Panc1 (cell line): Measurements from ENCODE around the gene MTA3. TPM values are rescaled to one million over a fixed set of nuclear protein-coding genes. Genes with fewer than 3 reads are reported as not detected.

Experiments used
- ATAC-seq: fragments of 200-7000 bp; cut with Tn5 transposase; 2 replicates; pipeline ENCODE4 v1.9.1; 2020; ENCODE audit warnings: mild to moderate bottlenecking, moderate library complexity
- BruUV-seq: library from RNA; stranded (reverse); fragments of 400-500 nt; replicated peaks from 2 replicates; lab custom pipeline; 2021; lab: Mats Ljungman, UMichigan
- CTCF ChIA-PET: fragments of 300-600 bp; sonication (Branson Sonifier 250); formaldehyde crosslinking; loops from one replicate; lab custom pipeline; 2022; ENCODE audit warnings: antibody characterized with exemption; lab: Charles Lee
- POLR2A ChIA-PET: fragments of 300-600 bp; sonication (Branson Sonifier 250); formaldehyde crosslinking; loops from one replicate; lab custom pipeline; 2022; ENCODE audit warnings: antibody characterized with exemption; lab: Charles Lee
- DNase-seq: peaks from one replicate; pipeline ENCODE4 v3.0.0-alpha.2; 2010; ENCODE audit warnings: low read depth, low spot score
- H3K27ac ChIP-seq: 2 replicates; pipeline ENCODE4 v1.5.1; 2011; ENCODE audit warnings: mild to moderate bottlenecking, low read length, inconsistent platforms
- H3K27me3 ChIP-seq: fragments of 200-500 bp; sonication (Bioruptor generic); 2 replicates; pipeline ENCODE4 v1.6.0; 2014; ENCODE audit warnings: low read length, inconsistent platforms; ENCODE audit not compliant: control insufficient read depth, insufficient read depth
- H3K36me3 ChIP-seq: fragments of 200-500 bp; sonication (Bioruptor generic); 2 replicates; pipeline ENCODE4 v1.5.1; 2014; ENCODE audit warnings: inconsistent platforms, mild to moderate bottlenecking, low read length, moderate library complexity; ENCODE audit not compliant: control insufficient read depth, insufficient read depth
- H3K4me1 ChIP-seq: 2 replicates; pipeline ENCODE4 v1.5.1; 2011; ENCODE audit warnings: inconsistent platforms, mild to moderate bottlenecking, low read length, moderate library complexity; ENCODE audit not compliant: control insufficient read depth, insufficient read depth
- H3K4me3 ChIP-seq, 2 experiments: 2 replicates each; pipeline ENCODE4 v1.5.1; 2011 to 2012; ENCODE audit warnings: low read depth in 2 of 2, low read length in 2 of 2, mild to moderate bottlenecking in 2 of 2, inconsistent platforms in 1 of 2, moderate library complexity in 1 of 2
- H3K9me3 ChIP-seq: fragments of 200-500 bp; sonication (Bioruptor generic); 2 replicates; pipeline ENCODE4 v1.5.1; 2014; ENCODE audit warnings: low read depth, mild to moderate bottlenecking, inconsistent platforms, low read length, moderate library complexity; ENCODE audit not compliant: control insufficient read depth, insufficient read depth
- CTCF ChIP-seq: fragments of 450-650 bp; IDR thresholded peaks from 2 replicates; pipeline ENCODE4 v1.5.1; 2017; ENCODE audit warnings: mild to moderate bottlenecking
- POLR2AphosphoS5 ChIP-seq: IDR thresholded peaks from 2 replicates; pipeline ENCODE4 v1.6.1; 2012; ENCODE audit warnings: mild to moderate bottlenecking, low read depth, low read length, moderate library complexity
- REST ChIP-seq, 2 experiments: IDR thresholded peaks; 2 replicates each; pipeline ENCODE4 v1.6.1; 2011 to 2012; ENCODE audit warnings: low read depth in 2 of 2, control low read depth in 1 of 2, low read length in 1 of 2, mild to moderate bottlenecking in 1 of 2, moderate library complexity in 1 of 2; ENCODE audit not compliant: insufficient read depth in 1 of 2
- SIN3A ChIP-seq: IDR thresholded peaks from 2 replicates; pipeline ENCODE4 v1.6.1; 2012; ENCODE audit warnings: low read depth, mild to moderate bottlenecking, low read length, moderate library complexity, borderline replicate concordance; ENCODE audit not compliant: insufficient read depth
- TCF7L2 ChIP-seq: IDR thresholded peaks from 2 replicates; pipeline ENCODE4 v1.6.1; 2011; ENCODE audit warnings: mild to moderate bottlenecking, low read depth, low read length, inconsistent platforms
- in situ Hi-C: cut with HindIII; loops from 2 replicates; pipeline ENCODE4 v1.10.0; 2016; ENCODE audit warnings: low sequenced_read_pairs, low pct_unique_long_range_greater_than_20kb
- intact Hi-C: fragments of 100-400 bp; cut with micrococcal nuclease; formaldehyde crosslinking; loops from one replicate; pipeline ENCODE4 v1.10.0; 2022; ENCODE audit not compliant: unreplicated experiment
- total RNA-seq: library from RNA; stranded (reverse); gene quantifications from one replicate; pipeline ENCODE4 v1.2.1, GENCODE V29; 2021; ENCODE audit not compliant: unreplicated experiment

Gene MTA3
- total RNA-seq, 1 experiment from 2014 or later = 65.6 TPM

- POLR2A ChIA-PET = interaction anchor here (0.7 kb wide), 1 partner anchor 170 kb away, joined by 3 read pairs; no protein-coding TSS in a partner anchor
- no peak overlapping the region for H3K27ac ChIP-seq
- no TSS peak for BruUV-seq
- no peaks in the 10 kb centered on the region for H3K36me3 ChIP-seq
- no peaks in the 10 kb centered on the region for H3K9me3 ChIP-seq
- no peaks in the 10 kb centered on the region for H3K4me1 ChIP-seq
- intact Hi-C loops (no loop called here), in situ Hi-C loops (no loop called here)
- H3K27me3 ChIP-seq = no peaks in the 10 kb centered on the region
- no peak overlapping the region for H3K4me3 ChIP-seq
- DNase-seq (no peak), ATAC-seq (no peak)
- CTCF ChIA-PET = no interaction called here
- TF ChIP-seq CTCF (no peak), TCF7L2 (no peak), POLR2AphosphoS5 (no peak), SIN3A (no peak), REST (IDR thresholded peaks at IDR 0.05; ENCODE audit: insufficient read depth in 1 of 2, low read depth in 2 of 2, low read length in 1 of 2) (no peak)
Measured at GRCh38 chr2:42754776-42755140, 186.3 kb downstream of the MTA3 start.

GRCh38 chr2:42755191-42755880, 186.9 kb downstream of the MTA3 start:
- TF ChIP-seq POLR2AphosphoS5 (no peak), CTCF (no peak), TCF7L2 (no peak), REST (IDR thresholded peaks at IDR 0.05; ENCODE audit: insufficient read depth in 1 of 2, low read depth in 2 of 2, low read length in 1 of 2) (no peak), SIN3A (no peak)
- in situ Hi-C loops = no loop called here
- DNase-seq (no peak), ATAC-seq (0 out of 2 replicates have a peak, but pooled peaks have one; percentile 18)
- H3K4me3 ChIP-seq = no peak overlapping the region
- no peak overlapping the region for H3K27ac ChIP-seq
- CTCF ChIA-PET = no interaction called here
- no peaks in the 10 kb centered on the region for H3K36me3 ChIP-seq
- H3K9me3 ChIP-seq = no peaks in the 10 kb centered on the region
- POLR2A ChIA-PET = no interaction called here
- no peaks in the 10 kb centered on the region for H3K27me3 ChIP-seq
- no peaks in the 10 kb centered on the region for H3K4me1 ChIP-seq
- intact Hi-C loops = no loop called here
- no TSS peak for BruUV-seq
